GM18519 (cell line): Measurements from ENCODE around the gene SLC26A4.
"Not testable (repeated sequence)": the region's sequence is repeated elsewhere in the genome, so short reads cannot be mapped to it uniquely, and the experiment has no call there.

Source experiments
- ATAC-seq: cut with Tn5 transposase; IDR thresholded peaks from one replicate; pipeline ENCODE4 v1.9.1; 2021; ENCODE audit warnings: mild to moderate bottlenecking, moderate library complexity; ENCODE audit not compliant: unreplicated experiment, low FRiP score

Gene SLC26A4

DNA sequence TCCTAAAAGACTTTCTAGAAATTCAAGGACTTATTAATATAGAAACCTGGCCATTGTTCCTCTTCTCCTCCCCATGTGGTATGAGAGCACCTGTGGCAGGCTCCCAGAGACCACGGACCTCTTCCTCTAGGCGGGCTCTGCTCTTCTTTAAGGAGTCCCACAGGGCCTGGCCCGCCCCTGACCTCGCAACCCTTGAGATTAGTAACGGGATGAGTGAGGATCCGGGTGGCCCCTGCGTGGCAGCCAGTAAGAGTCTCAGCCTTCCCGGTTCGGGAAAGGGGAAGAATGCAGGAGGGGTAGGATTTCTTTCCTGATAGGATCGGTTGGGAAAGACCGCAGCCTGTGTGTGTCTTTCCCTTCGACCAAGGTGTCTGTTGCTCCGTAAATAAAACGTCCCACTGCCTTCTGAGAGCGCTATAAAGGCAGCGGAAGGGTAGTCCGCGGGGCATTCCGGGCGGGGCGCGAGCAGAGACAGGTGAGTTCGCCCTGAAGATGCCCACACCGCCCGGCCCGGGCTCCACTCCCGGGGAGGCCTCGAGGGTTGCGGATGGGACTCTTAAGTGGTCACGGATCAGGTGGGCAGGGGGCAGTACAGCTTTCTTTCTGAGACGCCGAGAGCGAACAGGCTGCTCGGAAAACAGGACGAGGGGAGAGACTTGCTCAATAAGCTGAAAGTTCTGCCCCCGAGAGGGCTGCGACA lies at the start of gene SLC26A4:
SLC26A4 (plus strand) TSS at position 448 of the 700 bp plus-strand sequence. CDS start 814 bp downstream, outside the sequence.
- no peak for ATAC-seq

GRCh38 chr7:107613439-107613838 lies 47.2 kb upstream of the SLC26A4 start:
- no peak for ATAC-seq

DNA sequence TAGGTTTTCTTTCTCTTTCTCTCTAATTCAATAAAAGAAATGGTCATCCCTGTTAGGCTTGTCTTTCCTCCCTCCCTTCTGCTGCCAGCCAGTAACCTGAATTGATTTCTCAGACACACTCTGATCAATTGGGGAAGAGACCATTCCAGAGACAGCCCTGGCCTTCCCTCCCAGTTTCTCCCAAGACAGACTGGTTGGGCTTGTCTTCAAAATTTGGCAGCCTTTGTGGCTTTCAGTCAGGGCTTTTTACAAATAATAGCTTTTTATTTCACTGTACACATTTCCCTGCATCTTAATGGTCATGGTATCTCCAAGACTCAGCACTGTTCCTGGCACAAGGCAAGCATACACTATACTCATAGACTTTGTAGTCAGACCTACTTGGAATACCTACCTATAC lies 46.7 kb upstream of the SLC26A4 start:
- no peak for ATAC-seq

- ATAC-seq: no peak
Observed at GRCh38 chr7:107614425-107614824, 46.2 kb upstream of the SLC26A4 start.

DNA sequence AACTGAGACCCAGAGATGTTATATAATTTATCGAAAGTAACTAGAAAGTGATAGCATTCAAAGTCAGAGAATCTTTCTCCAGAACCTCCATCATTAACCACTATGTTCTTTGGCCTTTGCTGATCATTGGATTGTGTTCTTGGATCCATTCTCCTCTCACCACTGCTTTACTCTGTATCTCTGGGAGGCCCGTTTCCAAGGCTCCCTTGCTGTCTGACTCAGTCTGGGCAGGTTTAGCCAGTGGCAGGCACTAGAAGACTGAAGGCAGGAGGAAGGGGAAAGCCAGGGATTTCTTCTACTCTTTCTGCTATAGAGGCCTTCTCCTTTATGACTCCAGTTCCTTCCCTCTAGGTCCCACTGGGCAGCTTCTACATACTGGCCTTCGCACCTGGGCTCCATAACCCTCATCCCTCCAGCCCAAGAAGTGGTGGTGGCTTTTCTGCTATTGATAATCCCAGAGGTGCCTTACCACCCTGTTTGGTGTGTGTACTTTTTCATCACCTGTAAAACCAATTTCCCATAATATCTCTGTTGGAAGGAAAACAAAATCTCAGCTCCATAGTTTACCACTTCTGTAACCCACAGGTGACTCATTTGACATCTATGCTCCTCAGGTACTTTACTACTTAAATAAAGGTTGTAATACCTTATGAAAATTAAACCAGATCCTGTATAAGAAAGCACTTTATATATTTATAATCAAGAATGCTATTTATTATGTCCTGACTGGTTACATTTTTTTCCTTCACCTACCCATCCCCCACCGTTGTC lies 44.5 kb upstream of the SLC26A4 start:
- ATAC-seq: no peak

GRCh38 chr7:107622429-107622828 lies 38.2 kb upstream of the SLC26A4 start:
- ATAC-seq: no peak

- no peak for ATAC-seq
Observed at GRCh38 chr7:107622894-107623293, 37.7 kb upstream of the SLC26A4 start.

GRCh38 chr7:107627002-107627401 lies 33.6 kb upstream of the SLC26A4 start:
- no peak for ATAC-seq

- no peak for ATAC-seq
Observed at GRCh38 chr7:107628461-107629064, 32.1 kb upstream of the SLC26A4 start.

- no peak for ATAC-seq
Observed at GRCh38 chr7:107630342-107630741, 30.3 kb upstream of the SLC26A4 start.

DNA sequence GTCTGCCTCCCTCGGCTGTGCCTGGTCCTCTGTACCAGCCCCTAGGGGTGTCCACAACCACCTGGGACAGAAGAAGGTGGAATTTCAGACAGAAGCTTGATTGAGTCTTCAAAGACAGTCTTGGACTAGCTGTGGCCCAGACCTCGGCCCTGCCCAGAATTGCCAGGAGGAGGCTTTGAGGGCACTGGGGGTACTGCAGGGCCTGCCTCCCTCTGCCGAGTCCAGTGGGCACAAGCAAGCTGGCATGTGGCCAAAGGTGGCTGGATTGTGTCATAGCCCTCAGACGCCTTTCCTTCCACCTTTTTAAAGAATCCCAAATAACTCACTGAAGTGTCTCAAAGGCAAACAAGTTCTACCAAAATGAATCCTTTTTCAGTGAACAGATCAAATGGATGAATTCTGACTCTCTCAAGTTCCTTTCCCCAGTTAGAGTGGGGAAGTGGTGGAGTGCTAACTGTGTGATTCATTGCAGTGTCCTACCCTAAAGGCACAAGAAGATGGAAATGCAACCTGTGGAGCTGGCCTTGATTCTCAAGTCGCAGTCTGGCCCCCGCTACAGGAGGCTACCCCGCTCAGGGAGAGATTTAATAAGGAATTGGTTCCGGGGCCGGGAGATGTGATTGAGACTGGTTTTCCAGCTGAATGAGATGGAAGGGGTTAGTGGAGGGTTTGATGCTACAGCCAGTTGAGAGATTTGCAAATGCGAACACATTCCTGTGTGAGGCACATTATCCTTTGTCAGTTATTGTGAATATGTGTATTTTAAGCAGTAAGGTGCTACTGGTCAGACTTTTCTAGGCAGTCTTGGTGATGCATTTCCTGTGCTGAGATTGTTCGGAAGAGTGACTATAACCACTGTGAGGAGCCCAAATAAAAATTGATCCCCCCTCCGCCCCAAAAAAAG lies 28.8 kb upstream of the SLC26A4 start:
- no peak for ATAC-seq

DNA sequence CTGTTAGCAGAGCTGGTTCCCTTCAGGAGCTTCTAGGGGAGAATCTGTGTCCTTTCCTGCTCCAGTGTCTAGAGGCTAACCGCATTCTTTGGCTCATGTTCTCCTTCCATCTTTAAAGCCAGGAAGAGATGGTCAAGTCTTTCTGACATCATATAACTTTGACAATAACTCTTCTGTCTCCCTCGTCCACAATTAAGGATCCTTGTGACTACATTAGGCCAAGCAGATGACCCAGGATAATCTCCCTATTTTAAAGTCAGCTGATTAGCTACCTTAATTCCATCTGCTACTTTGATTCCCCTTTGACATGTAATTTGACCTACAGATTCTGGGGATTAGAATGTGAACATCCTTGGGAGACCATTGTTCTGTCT lies 28.1 kb upstream of the SLC26A4 start:
- no peak for ATAC-seq

DNA sequence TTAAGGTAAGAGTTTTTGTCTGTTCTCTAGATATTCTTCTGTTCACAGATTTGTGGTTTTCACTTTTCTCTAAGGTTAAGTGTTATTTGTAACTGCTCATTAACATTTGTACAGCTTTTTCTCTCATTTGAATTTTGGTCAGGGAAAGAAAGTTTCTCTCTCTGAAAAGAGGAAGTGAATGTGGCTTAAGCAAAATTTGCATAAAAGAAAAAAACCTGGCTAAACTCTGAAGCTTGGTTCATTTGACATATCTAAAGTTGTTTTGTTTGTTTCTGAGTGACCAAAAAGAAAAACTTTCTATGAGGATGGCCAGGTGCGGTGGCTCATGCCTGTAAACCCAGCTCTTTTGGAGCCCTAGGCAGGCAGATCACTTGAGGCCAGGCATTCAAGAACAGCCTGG lies 22.0 kb upstream of the SLC26A4 start:
- peak; percentile 88 for ATAC-seq

DNA sequence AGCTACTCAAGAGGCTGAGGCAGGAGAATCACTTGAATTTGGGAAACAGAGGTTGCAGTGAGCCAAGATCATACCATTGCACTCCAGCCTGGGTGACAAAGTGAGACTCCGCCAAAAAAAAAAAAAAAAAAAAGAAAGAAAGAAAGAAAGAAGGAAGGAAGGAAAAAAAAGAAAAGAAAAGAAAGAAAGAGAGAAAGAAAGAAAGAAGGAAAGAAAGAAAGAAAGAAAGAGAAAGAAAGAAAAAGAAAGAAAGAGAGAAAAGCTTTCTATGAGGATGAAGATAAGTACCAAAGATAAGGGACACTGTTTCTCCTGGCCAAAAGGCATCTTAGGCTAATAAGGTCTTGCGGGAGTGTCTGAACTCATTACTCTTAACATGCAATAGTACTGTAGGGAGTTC lies 21.6 kb upstream of the SLC26A4 start:
- ATAC-seq: not testable (repeated sequence)

- no peak for ATAC-seq
Observed at GRCh38 chr7:107641676-107642075, 19.0 kb upstream of the SLC26A4 start.

- ATAC-seq: no peak
Observed at GRCh38 chr7:107642501-107642900, 18.1 kb upstream of the SLC26A4 start.

GRCh38 chr7:107643407-107643806 lies 17.2 kb upstream of the SLC26A4 start:
- no peak for ATAC-seq

DNA sequence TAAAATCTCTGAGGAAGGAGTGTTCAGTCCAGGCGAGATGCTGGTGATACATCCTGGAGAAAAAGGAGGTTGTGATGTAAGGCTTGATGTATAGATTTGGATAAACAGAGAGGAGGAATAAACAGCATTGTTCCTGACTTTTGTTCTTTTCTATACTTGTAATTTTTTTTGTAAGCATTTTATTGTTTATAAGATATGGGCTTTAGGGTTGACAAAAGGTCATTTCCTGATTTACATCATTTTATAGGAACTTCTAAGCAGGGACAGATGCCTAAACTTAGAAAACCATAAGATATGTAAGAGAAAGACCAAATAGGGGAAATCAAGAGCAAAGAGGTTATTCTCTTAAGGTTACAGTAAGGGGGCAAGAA lies 16.7 kb upstream of the SLC26A4 start:
- ATAC-seq: no peak

DNA sequence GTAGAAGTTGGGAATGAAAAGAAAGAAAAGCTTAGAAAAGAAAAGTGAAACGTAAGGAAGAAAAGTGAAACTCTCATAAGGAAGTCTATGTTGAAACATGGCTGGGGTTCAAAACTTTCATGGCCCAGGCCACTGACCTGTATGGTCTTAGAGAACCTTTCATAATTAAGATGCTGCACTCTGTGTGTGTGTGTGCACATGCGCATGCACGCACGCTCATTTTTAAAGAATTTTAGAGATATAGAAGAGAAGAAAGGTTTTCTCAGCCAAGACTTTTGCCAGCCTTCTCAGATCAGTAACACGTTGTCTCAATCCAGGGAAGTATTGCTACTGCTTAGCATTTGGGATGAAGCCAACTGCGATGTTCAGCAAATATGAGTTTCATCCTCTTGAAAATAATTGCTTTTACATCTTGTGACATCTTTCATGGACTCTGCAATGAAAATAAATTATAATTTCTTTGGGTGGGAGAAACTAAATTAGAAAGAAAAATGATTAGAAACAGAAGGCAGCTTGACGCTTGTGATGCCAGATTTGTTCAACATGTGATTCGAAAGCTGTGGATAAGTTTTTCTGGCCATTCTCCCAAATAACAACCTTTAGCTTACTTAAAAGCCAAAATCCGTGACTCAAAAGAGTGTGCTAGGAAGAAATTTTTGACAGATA lies 16.2 kb upstream of the SLC26A4 start:
- ATAC-seq: no peak

DNA sequence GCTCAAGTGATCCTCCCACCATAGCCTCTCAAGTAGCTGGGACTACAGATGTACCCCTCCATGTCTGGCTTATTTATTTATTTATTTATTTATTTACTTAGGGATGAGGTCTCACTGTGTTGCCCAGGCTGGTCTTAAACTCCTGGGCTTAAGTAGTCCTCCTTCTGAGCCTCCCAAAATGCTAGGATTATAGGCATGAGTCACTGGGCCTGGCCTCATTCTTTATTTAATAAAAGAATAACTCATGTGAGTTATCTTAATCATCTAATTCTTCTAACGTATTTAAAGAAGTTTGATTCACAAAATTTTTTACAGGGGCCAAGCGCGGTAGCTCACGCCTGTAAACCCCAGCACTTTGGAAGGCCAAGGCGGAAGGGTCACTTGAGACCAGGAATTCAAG lies 8.0 kb upstream of the SLC26A4 start:
- no peak for ATAC-seq
